Islet precursor cell (in vitro differentiated cells): Measurements from ENCODE around the gene NRIP1.
"Not testable (repeated sequence)": the region's sequence is repeated elsewhere in the genome, so short reads cannot be mapped to it uniquely, and the experiment has no call there.

Experiments
- DNase-seq: peaks from one replicate; pipeline ENCODE4 v3.0.0-alpha.2; 2018

NRIP1 gene

GRCh38 chr21:15037095-15037899, 27.5 kb downstream of the NRIP1 start:
- DNase-seq = no peak

DNA sequence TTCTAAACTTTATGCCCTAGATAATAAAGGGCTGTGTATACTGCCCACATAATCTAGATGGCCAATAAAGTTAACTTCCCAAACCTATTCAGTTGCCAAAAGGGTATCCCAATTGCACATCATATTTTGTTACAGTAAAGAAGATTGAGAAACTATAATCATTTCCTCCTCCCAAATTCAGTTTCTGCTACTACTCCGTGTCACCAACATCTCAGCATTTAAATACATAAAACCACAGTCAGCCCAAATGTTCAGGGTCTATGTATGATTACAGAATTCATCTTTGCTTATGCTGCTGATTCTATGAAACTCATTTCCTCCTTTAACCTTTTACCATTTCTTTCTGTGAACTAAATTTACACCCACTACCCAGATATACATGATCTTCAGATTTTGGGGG, 28.6 kb downstream of the NRIP1 start:
- no peak for DNase-seq

DNA sequence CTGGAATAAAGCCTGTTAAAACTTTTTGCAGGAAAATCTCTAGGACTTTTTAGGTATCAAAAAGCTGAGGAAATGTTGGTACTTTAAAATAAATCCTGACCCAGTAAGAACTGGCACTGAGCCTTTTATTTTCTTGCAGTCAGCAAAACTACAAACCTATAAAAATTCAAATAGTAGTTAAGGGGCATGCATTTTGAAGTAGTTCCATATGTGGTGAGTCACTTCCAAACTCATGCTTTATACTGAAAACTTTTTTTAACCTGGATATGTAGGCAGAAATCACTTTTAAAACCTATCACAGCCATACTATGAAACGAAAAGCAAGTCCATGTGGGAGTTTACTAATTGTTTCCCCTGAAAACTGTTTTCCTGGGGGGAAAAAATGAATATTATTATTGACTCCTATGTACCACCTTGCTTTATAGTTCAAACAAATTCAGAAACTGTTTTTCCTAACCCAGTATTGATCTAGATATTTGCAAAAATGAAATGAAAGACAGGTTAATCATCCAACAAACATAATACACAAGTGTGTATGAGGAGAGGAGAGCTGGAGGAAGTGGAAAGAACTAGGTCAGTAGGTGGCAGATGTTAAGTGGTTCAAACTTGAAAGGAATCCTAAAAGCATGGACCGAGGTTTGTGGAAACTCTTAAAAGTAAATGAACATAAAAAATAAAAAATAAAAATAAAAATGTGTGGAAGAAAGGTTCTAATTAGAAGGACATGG, 30.5 kb downstream of the NRIP1 start:
- DNase-seq = no peak

GRCh38 chr21:15031790-15032357, 32.9 kb downstream of the NRIP1 start:
- DNase-seq = no peak

DNA sequence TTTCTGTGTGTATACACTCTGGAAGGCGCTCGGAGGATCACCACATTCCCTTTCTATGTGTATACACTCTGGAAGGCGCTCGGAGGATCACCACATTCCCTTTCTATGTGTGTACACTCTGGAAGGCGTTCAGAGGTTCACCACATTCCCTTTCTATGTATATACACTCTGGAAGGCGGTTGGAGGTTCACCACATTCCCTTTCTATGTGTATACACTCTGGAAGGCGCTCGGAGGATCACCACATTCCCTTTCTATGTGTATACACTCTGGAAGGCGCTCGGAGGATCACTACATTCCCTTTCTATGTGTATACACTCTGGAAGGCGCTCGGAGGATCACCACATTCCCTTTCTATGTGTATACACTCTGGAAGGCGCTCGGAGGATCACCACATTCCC, 33.4 kb downstream of the NRIP1 start:
- not testable (repeated sequence) for DNase-seq

GRCh38 chr21:15030861-15031260, 33.9 kb downstream of the NRIP1 start:
- not testable (repeated sequence) for DNase-seq

DNA sequence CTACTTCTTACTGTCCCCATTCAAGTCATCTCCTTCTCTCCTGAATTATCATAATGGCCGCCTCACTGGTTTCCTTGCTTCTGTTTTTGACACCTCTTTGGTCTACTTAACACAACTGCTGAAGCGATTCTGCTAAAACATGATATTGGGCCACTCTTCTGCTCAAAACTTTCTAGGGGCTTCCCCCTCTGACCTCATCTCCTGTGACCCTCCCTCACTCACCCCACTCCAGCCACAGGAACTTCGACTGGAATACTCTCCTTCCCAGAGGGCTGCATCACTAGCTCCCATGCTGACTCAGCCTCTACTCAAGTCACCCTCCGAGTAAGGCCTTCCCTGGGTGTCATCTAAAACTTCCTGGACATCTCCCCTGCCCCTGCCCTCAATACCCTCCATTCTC, 35.7 kb downstream of the NRIP1 start:
- no peak for DNase-seq

GRCh38 chr21:15028186-15028585, 36.6 kb downstream of the NRIP1 start:
- no peak for DNase-seq

DNA sequence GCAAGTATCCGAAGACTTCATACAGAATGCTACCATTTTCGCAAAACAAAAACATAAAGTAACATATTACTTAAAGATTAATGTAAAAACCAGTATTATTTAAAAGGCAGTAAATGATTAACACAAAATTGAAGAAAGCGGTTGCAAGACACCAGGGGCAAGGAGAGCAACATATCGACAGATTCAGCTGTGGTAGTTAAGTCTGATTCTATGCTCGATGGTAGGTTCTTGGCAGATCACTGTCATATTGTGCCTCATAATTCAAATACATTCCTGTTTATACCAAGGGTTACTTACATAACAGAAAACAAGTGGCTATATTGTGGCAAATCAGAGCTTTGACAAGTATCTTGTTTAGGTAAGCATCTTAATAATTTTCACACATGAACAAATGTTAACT, 37.7 kb downstream of the NRIP1 start:
- no peak for DNase-seq

- DNase-seq = no peak
These were observed 38.4 kb downstream of the NRIP1 start for GRCh38 chr21:15026370-15026769.

- DNase-seq = no peak
These were observed 41.0 kb downstream of the NRIP1 start for GRCh38 chr21:15023776-15024175.

GRCh38 chr21:15022608-15023261, 42.1 kb downstream of the NRIP1 start:
- DNase-seq = no peak

DNA sequence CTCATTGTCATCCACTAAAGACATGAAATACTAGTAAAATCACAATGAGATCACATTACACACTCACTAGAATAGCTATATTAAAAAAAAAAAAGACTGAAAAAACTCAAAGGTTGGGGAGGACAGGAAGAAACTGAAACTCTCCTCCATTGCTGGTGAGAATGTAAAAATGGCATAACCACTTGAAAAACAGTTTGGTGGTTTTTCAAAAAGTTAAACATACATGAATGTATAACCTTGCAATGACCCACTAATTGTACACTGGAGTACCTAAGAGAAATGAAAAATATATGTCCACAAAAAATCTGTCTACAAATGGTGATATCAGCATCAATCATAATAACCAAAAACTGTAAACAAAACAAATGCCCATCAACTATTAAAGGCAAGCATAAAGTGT, 44.0 kb downstream of the NRIP1 start:
- no peak for DNase-seq

GRCh38 chr21:15018382-15018781, 46.4 kb downstream of the NRIP1 start:
- DNase-seq = no peak

- no peak for DNase-seq
These were observed 49.0 kb downstream of the NRIP1 start for GRCh38 chr21:15015622-15016471.

GRCh38 chr21:15014221-15014620, 50.6 kb downstream of the NRIP1 start:
- no peak for DNase-seq

GRCh38 chr21:15011967-15012366, 52.8 kb downstream of the NRIP1 start:
- no peak for DNase-seq

GRCh38 chr21:15010645-15011044, 54.2 kb downstream of the NRIP1 start:
- DNase-seq = no peak

- DNase-seq = no peak
These were observed 54.9 kb downstream of the NRIP1 start for GRCh38 chr21:15009837-15010363.

DNA sequence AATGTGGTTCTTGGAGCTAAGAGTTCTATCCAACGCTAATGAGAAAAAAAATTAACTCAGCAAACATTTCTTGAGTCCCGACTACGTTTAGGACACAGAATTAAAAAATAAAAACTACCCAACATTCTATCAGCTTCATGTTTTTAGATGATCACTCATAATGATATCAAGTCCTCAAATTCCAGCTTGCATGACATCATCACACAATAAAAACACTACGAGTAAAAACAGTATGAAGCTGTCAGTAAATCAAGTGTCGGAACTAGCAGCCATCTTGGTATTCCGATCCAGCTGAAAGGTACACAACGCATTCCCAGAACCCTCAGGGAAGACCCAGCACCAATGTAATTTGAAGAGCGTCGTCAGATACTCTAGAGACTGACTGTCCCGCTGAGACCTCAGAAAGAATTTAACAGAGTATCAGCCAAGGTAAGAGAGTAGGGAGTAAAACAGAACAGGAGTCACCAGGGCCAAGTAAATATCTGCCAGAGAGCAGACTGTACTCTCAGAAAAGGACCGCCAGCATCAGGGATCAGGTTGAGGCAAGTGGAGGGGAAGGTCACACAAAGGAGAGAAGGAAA, 57.0 kb downstream of the NRIP1 start:
- DNase-seq = no peak

DNA sequence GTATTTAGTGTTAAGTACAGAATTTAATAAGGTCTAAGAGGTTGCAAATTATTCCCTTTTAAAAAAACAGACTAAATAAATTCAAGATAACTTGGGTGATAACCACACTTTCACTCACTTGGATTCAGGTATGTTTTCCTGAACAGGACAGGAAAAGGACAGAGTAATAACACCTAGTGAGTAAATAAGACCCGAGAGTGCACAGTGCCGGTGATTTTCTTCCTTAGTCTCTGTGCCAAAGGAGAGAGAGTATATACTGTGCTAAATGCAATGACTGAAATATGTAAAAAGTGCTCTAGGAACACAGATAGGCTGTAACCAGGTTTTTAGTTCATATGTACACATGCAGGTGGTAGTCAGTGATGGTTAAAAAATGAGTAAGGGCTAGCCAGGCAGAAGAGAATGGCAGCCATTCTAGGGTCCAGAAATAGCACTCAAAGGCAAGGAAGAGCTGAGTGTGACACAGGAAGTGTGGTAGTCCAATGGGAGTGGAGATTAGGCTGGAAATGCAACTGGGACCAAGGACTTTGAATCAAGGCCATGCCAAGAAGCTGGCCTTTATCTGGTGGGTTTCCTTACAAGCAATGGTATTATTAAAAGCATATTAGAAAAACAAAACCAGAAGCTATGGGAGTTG, 58.1 kb downstream of the NRIP1 start:
- DNase-seq = no peak
